Measurements from ENCODE around the gene BPTF.
"Not testable (repeated sequence)": the region's sequence is repeated elsewhere in the genome, so short reads cannot be mapped to it uniquely, and the experiment has no call there.

Gene BPTF

DNA sequence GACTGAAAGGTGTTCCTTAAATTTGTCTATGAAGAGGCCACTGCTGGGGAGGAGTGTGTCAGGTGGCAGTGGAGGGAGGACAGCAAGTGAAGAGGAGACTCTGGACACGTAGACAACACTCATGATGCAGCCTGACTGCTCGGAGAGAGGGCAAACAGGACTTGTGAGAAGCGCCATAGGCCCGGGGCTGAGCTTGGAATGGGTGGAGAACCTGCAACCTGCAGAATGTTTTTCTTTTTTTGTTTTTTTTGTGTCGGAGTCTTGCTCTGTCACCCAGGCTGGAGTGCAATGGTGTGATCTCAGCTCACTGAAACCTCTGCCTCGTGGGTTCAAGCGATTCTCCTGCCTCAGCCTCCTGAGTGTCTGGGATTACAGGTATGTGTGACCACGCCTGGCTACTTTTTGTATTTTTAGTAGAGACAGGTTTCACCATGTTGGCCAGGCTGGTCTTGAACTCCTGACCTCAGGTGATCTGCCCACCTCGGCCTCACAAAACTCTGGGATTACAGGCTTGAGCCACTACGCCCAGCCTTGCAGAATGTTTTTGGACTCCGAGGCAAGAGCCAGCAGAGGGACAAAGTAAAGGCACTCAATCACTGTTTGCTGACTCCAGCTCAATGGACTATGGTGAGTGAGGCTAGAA lies 189.9 kb downstream of the BPTF start:
- no CpG with 5 or more reads among the region's 11 CpGs for WGBS (ENCODE audit: extremely low coverage, insufficient coverage, insufficient read length)
- H3K36me3 ChIP-seq (ENCODE audit: control insufficient read depth in 1 of 2, insufficient read depth in 2 of 2, low read length in 2 of 2): no peaks in the 10 kb centered on the region
- H3K9me3 ChIP-seq (ENCODE audit: insufficient read depth, low read depth, low read length): no peaks in the 10 kb centered on the region
- no peak overlapping the region for H4K8ac ChIP-seq (ENCODE audit: low read depth, low read length)
- no peaks in the 10 kb centered on the region for H3K27me3 ChIP-seq (ENCODE audit: insufficient read depth, low read length)
- H3K27ac ChIP-seq (ENCODE audit: low read depth, low read length): no peak overlapping the region
- H3K23ac ChIP-seq (ENCODE audit: low read length): no peak overlapping the region
- no peak overlapping the region for H3K18ac ChIP-seq (ENCODE audit: low read length)
- H3K4me2 ChIP-seq (ENCODE audit: low read length): no peak overlapping the region
- no peak overlapping the region for H2BK120ac ChIP-seq (ENCODE audit: insufficient read depth, low read length, poor library complexity)
- no peaks in the 10 kb centered on the region for H3K4me1 ChIP-seq (ENCODE audit: control insufficient read depth in 1 of 2, insufficient read depth in 2 of 2, low read length in 2 of 2)
- H3K9ac ChIP-seq (ENCODE audit: low read length): peak overlapping the region; percentile 43
- H2AFZ ChIP-seq (ENCODE audit: insufficient read depth, low read length, poor library complexity): no peak overlapping the region
- no peak overlapping the region for H4K12ac ChIP-seq (ENCODE audit: low read depth, low read length)
- no peak overlapping the region for H2AK5ac ChIP-seq (ENCODE audit: low read length)
- no peak overlapping the region for H4K91ac ChIP-seq (ENCODE audit: low read depth, low read length)
- H3K79me1 ChIP-seq (ENCODE audit: low read length): peaks cover 2% of the 10 kb centered on the region
- H2BK5ac ChIP-seq (ENCODE audit: low read depth, low read length, poor library complexity): no peak overlapping the region
- H3K79me2 ChIP-seq (ENCODE audit: control insufficient read depth, insufficient read depth, low read length, poor library complexity): no peaks in the 10 kb centered on the region
- no peak overlapping the region for H3K4me3 ChIP-seq (ENCODE audit: low read depth, low read length)
- no peak overlapping the region for H2BK12ac ChIP-seq (ENCODE audit: low read length)
- no peak for DNase-seq
- no peak overlapping the region for H3K4ac ChIP-seq (ENCODE audit: low read depth, low read length)
- H3K14ac ChIP-seq (ENCODE audit: low read length): no peak overlapping the region

DNA sequence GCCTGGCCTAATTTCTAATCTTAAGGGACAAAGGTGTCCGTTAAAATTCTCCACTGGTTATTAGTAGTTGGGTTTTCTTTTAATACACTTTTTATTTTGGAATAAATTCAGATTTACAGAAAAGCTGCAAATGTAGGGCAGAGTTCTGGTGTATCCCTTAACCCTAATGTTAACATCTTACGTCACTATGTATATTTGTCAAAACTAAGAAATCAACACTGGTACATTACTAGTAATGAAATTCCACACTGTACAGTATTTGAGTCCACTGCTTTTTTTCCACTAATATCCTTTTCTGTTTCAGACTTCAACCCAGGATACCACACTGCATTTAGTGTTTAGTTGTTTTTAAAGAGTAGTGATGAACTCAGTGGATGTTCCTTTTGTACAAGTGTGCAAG lies 191.5 kb downstream of the BPTF start:
- Histone ChIP-seq H4K91ac (ENCODE audit: low read depth, low read length) (no peak overlapping the region), H3K79me1 (ENCODE audit: low read length) (peaks cover 5% of the 10 kb centered on the region), H4K12ac (ENCODE audit: low read depth, low read length) (no peak overlapping the region), H4K8ac (ENCODE audit: low read depth, low read length) (no peak overlapping the region), H3K27ac (ENCODE audit: low read depth, low read length) (no peak overlapping the region), H2BK5ac (ENCODE audit: low read depth, low read length, poor library complexity) (no peak overlapping the region), H2AFZ (ENCODE audit: insufficient read depth, low read length, poor library complexity) (no peak overlapping the region), H3K9ac (ENCODE audit: low read length) (no peak overlapping the region), H3K4me1 (ENCODE audit: control insufficient read depth in 1 of 2, insufficient read depth in 2 of 2, low read length in 2 of 2) (peaks cover 0 to 2% of the 10 kb centered on the region in 2 experiments), H3K36me3 (ENCODE audit: control insufficient read depth in 1 of 2, insufficient read depth in 2 of 2, low read length in 2 of 2) (no peaks in the 10 kb centered on the region), H3K18ac (ENCODE audit: low read length) (no peak overlapping the region), H3K4me3 (ENCODE audit: low read depth, low read length) (no peak overlapping the region), H2BK120ac (ENCODE audit: insufficient read depth, low read length, poor library complexity) (no peak overlapping the region), H3K23ac (ENCODE audit: low read length) (no peak overlapping the region), H2BK12ac (ENCODE audit: low read length) (no peak overlapping the region), H3K14ac (ENCODE audit: low read length) (no peak overlapping the region), H3K9me3 (ENCODE audit: insufficient read depth, low read depth, low read length) (no peaks in the 10 kb centered on the region), H3K4me2 (ENCODE audit: low read length) (no peak overlapping the region), H3K4ac (ENCODE audit: low read depth, low read length) (no peak overlapping the region), H3K27me3 (ENCODE audit: insufficient read depth, low read length) (no peaks in the 10 kb centered on the region), H3K79me2 (ENCODE audit: control insufficient read depth, insufficient read depth, low read length, poor library complexity) (no peaks in the 10 kb centered on the region), H2AK5ac (ENCODE audit: low read length) (no peak overlapping the region)
- DNase-seq: no peak
- WGBS (ENCODE audit: extremely low coverage, insufficient coverage, insufficient read length): no CpG with 5 or more reads among the region's 2 CpGs

DNA sequence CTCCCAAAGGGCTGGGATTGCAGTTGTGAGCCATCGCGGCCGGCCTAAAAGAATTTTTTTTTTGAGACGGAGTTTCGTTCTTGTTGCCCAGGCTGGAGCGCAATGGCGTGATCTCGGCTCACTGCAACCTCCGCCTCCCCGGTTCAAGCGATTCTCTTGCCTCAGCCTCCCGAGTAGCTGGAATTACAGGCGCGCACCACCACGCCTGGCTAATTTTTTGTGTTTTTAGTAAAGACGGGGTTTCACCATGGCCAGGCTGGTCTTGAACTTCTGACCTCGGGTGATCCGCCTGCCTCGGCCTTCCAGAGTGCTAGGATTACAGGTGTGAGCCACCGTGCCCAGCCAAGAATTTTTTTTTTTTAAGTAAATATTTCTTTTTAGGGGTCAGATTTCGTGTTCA lies 193.2 kb downstream of the BPTF start:
- H2BK12ac ChIP-seq (ENCODE audit: low read length); H3K4me2 ChIP-seq (ENCODE audit: low read length); H3K36me3 ChIP-seq (ENCODE audit: control insufficient read depth in 1 of 2, insufficient read depth in 2 of 2, low read length in 2 of 2); H2AFZ ChIP-seq (ENCODE audit: insufficient read depth, low read length, poor library complexity); H3K79me2 ChIP-seq (ENCODE audit: control insufficient read depth, insufficient read depth, low read length, poor library complexity); H3K23ac ChIP-seq (ENCODE audit: low read length); H3K27me3 ChIP-seq (ENCODE audit: insufficient read depth, low read length); H3K9ac ChIP-seq (ENCODE audit: low read length); H3K79me1 ChIP-seq (ENCODE audit: low read length); H3K4ac ChIP-seq (ENCODE audit: low read depth, low read length); H4K12ac ChIP-seq (ENCODE audit: low read depth, low read length); H3K18ac ChIP-seq (ENCODE audit: low read length); H3K27ac ChIP-seq (ENCODE audit: low read depth, low read length); H4K91ac ChIP-seq (ENCODE audit: low read depth, low read length); H2BK120ac ChIP-seq (ENCODE audit: insufficient read depth, low read length, poor library complexity); H4K8ac ChIP-seq (ENCODE audit: low read depth, low read length); H2AK5ac ChIP-seq (ENCODE audit: low read length); H3K4me1 ChIP-seq (ENCODE audit: control insufficient read depth in 1 of 2, insufficient read depth in 2 of 2, low read length in 2 of 2); H3K14ac ChIP-seq (ENCODE audit: low read length); H3K4me3 ChIP-seq (ENCODE audit: low read depth, low read length); H3K9me3 ChIP-seq (ENCODE audit: insufficient read depth, low read depth, low read length); H2BK5ac ChIP-seq (ENCODE audit: low read depth, low read length, poor library complexity); DNase-seq: not testable (repeated sequence)
- no CpG with 5 or more reads among the region's 21 CpGs for WGBS (ENCODE audit: extremely low coverage, insufficient coverage, insufficient read length)

DNA sequence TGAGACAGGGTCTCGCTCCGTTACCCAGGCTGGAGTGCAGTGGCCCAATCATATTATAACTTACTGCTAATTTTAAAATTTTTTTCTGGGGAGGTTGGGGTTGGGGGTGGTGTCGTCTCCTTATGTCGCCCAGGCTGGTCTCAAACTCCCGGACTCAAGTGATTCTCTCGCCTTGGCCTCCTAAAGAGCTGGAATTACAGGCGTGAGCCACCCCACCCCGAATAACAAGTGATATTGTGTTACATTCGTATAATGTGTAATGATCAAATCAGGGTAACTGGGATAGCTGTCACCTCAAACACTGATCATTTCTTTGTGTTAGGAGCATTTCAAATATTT lies 194.0 kb downstream of the BPTF start:
- Histone ChIP-seq H3K9ac (ENCODE audit: low read length) (no peak overlapping the region), H3K27me3 (ENCODE audit: insufficient read depth, low read length) (no peaks in the 10 kb centered on the region), H3K4me3 (ENCODE audit: low read depth, low read length) (no peak overlapping the region), H3K36me3 (ENCODE audit: control insufficient read depth in 1 of 2, insufficient read depth in 2 of 2, low read length in 2 of 2) (no peaks in the 10 kb centered on the region), H3K9me3 (ENCODE audit: insufficient read depth, low read depth, low read length) (no peaks in the 10 kb centered on the region), H2AK5ac (ENCODE audit: low read length) (no peak overlapping the region), H3K14ac (ENCODE audit: low read length) (no peak overlapping the region), H2BK5ac (ENCODE audit: low read depth, low read length, poor library complexity) (no peak overlapping the region), H3K79me1 (ENCODE audit: low read length) (peaks cover 5% of the 10 kb centered on the region), H4K12ac (ENCODE audit: low read depth, low read length) (no peak overlapping the region), H4K91ac (ENCODE audit: low read depth, low read length) (no peak overlapping the region), H3K4ac (ENCODE audit: low read depth, low read length) (no peak overlapping the region), H3K18ac (ENCODE audit: low read length) (no peak overlapping the region), H2BK12ac (ENCODE audit: low read length) (no peak overlapping the region), H3K79me2 (ENCODE audit: control insufficient read depth, insufficient read depth, low read length, poor library complexity) (no peaks in the 10 kb centered on the region), H3K27ac (ENCODE audit: low read depth, low read length) (no peak overlapping the region), H3K4me2 (ENCODE audit: low read length) (no peak overlapping the region), H3K4me1 (ENCODE audit: control insufficient read depth in 1 of 2, insufficient read depth in 2 of 2, low read length in 2 of 2) (peaks cover 0 to 2% of the 10 kb centered on the region in 2 experiments), H3K23ac (ENCODE audit: low read length) (no peak overlapping the region), H2AFZ (ENCODE audit: insufficient read depth, low read length, poor library complexity) (no peak overlapping the region), H4K8ac (ENCODE audit: low read depth, low read length) (no peak overlapping the region), H2BK120ac (ENCODE audit: insufficient read depth, low read length, poor library complexity) (no peak overlapping the region)
- DNase-seq: no peak
- WGBS (ENCODE audit: extremely low coverage, insufficient coverage, insufficient read length): no CpG with 5 or more reads among the region's 9 CpGs

Measured in trophoblast cell (in vitro differentiated cells and primary cell).